Stomach smooth muscle (tissue), 2 donors: Measurements from ENCODE around the gene MYOZ3.

Experiments used
- H3K27ac ChIP-seq: one replicate; pipeline ENCODE4 v1.7.0; 2013; ENCODE audit warnings: mild to moderate bottlenecking, low read length, inconsistent platforms
- H3K27me3 ChIP-seq, 2 donors: one replicate each; pipeline ENCODE4 v1.7.0; 2013; ENCODE audit warnings: low read length in 2 of 2; ENCODE audit not compliant: insufficient read depth in 2 of 2, control insufficient read depth in 1 of 2
- H3K36me3 ChIP-seq, 2 donors: one replicate each; pipeline ENCODE4 v1.7.0; 2013; ENCODE audit warnings: low read length in 2 of 2; ENCODE audit not compliant: control insufficient read depth in 2 of 2, insufficient read depth in 2 of 2
- H3K4me1 ChIP-seq: one replicate; pipeline ENCODE4 v1.7.0; 2013; ENCODE audit warnings: low read length; ENCODE audit not compliant: control insufficient read depth, insufficient read depth
- H3K4me3 ChIP-seq, 2 donors: one replicate each; pipeline ENCODE4 v1.7.0; 2013; ENCODE audit warnings: low read length in 2 of 2
- H3K9ac ChIP-seq, 2 donors: one replicate each; pipeline ENCODE4 v1.7.0; 2013; ENCODE audit warnings: low read length in 2 of 2, mild to moderate bottlenecking in 1 of 2
- H3K9me3 ChIP-seq, 2 donors: one replicate each; pipeline ENCODE4 v1.7.0; 2013; ENCODE audit warnings: low read length in 2 of 2; ENCODE audit not compliant: control insufficient read depth in 2 of 2
- donor health status: healthy.
- donor health status: Pancreatic carcinoma.

The MYOZ3 gene

DNA sequence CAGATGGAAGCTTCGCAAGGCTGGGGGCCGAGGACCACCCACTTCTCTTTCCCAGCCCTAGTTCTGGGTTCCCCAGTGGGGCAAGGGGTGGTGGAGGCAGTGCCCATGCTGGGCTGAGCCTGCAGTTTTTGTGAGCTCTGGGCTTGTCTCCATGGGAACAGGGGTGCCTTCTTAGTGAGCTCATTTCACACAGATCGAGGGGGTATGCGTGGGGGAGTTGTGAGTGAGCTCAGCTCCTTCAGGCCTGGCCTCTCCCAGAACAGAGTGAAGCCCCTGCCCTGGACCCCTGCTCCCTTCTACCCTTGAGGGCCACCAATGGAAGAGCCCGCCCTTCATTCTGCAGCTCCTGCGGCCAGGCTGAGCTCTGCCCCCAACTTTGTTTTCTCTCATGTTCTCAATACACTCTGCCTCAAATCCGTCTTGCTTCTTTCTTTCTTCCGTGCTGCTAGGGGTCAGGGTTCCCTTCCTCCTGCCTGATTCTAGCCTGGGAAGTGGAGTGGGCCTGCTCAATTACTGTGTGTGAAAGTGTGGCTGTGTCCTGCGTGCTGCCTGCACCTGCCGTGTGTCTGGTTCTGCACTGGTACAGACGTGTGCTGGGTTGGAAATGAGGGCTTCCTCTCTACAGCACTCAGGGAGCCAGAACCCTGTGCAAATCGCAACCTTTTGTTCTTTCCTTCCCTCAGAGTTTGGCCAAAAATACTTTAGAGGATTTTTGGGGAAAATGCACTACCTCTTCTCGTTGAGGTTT lies 9.0 kb upstream of the MYOZ3 start:
- Histone ChIP-seq H3K4me3 (no peak overlapping the region), H3K4me1 (peaks cover 55% of the 10 kb centered on the region), H3K27me3 (no peaks in the 10 kb centered on the region), H3K9ac (no peak overlapping the region), H3K36me3 (peaks cover 8 to 20% of the 10 kb centered on the region in 2 donors), H3K9me3 (no peaks in the 10 kb centered on the region), H3K27ac (peak overlapping the region; percentile 24)

DNA sequence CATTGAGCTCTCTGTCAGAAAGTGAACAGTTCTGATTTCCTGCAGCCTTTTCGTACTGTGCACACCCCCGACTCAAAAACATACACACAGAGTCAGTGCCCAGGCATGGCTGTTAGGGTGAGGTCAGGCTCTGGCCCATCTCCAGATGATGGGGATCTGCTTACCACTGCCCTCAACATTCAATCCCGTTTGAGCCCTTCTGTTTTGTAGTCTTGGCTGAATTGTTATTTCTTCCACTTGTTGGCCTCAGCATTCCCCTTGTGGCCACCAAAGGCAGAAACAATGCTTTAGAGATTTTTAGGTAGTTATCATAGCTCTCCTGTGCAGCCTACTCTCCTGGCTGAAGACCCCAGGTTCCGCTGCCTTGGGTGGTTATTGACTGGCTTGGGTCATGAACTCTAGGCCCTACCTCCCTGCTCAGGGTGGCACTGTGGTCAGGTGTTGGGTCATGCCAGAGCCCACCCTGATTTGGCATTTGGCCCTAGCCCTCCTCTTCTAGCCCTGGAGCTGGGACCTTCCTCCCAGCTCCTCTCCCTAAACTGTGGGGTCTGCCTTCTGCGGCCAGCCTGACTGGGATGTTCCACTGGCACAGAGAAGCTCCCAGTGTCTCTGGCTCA lies 7.8 kb upstream of the MYOZ3 start:
- Histone ChIP-seq H3K9me3 (no peaks in the 10 kb centered on the region), H3K27ac (peak overlapping the region; percentile 3), H3K27me3 (no peaks in the 10 kb centered on the region), H3K36me3 (peaks cover 6 to 19% of the 10 kb centered on the region in 2 donors), H3K9ac (peak overlapping the region; percentile 0 to 9), H3K4me1 (peaks cover 58% of the 10 kb centered on the region), H3K4me3 (peak overlapping the region in 1 of 2 donors; percentile 8)

DNA sequence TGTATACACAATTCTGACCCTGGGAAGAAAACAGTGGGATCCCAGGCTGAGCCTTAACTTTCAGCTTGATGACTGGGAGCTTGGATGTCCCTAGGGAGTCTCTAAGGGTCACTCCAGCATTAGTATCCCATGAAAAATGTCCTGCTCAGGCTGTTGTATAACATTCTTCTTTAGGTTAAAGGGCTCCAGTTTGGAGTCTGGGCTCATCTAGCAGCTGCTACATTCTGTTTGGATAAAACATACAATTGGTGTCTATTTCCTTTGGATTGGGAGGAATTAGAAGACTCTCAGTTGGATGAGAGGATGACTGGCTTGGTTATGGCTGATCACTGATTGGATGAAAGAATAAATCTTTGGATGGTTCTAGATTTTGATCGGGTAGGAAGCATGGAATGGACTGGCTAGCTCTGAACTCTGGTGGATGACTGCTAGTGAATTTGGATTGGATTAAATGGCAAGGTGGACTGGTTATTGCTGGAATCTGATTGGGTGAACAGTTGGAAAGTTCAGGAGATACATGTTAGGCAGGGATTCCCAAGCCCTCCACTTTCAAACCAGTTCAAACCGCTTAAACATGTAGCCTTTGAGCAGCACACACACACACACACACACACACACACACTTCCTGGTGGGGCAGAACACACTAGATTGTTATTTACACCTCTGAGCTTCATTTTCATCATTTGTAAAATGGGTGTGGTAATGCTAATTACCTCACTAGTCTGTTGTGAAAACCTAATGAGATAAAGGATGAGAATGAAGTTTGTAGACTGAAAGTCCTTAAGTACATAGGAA lies 7.1 kb upstream of the MYOZ3 start:
- Histone ChIP-seq H3K9ac (peak overlapping the region in 1 of 2 donors; percentile 0), H3K27ac (peak overlapping the region; percentile 3), H3K36me3 (peaks cover 0 to 13% of the 10 kb centered on the region in 2 donors), H3K9me3 (no peaks in the 10 kb centered on the region), H3K4me3 (no peak overlapping the region), H3K27me3 (no peaks in the 10 kb centered on the region), H3K4me1 (peaks cover 57% of the 10 kb centered on the region)

DNA sequence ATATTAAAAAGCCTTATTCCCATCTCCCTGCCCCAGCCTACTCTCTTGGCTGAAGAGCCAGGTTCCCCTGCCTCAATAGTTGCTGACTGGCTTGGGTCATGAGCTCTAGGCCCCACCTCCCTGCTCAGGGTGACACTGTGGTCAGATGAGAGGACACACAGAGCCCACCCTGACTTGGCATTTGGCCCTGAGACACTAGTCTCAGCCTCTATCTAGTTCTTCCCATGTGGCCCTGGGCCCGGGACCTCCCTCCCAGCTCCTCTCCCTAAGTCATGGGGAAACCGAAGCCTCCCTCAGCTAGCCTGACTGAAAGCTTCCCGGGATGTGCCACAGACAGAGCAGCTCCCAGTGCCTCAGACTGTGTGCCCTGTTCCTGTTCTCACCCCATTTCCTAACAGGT lies 5.8 kb upstream of the MYOZ3 start:
- H3K4me1 ChIP-seq, result peaks cover 58% of the 10 kb centered on the region
- H3K27me3 ChIP-seq, result no peaks in the 10 kb centered on the region
- H3K9ac ChIP-seq, result no peak overlapping the region
- no peak overlapping the region for H3K27ac ChIP-seq
- no peak overlapping the region for H3K4me3 ChIP-seq
- H3K9me3 ChIP-seq, result no peaks in the 10 kb centered on the region
- peaks cover 0 to 4% of the 10 kb centered on the region in 2 donors for H3K36me3 ChIP-seq

DNA sequence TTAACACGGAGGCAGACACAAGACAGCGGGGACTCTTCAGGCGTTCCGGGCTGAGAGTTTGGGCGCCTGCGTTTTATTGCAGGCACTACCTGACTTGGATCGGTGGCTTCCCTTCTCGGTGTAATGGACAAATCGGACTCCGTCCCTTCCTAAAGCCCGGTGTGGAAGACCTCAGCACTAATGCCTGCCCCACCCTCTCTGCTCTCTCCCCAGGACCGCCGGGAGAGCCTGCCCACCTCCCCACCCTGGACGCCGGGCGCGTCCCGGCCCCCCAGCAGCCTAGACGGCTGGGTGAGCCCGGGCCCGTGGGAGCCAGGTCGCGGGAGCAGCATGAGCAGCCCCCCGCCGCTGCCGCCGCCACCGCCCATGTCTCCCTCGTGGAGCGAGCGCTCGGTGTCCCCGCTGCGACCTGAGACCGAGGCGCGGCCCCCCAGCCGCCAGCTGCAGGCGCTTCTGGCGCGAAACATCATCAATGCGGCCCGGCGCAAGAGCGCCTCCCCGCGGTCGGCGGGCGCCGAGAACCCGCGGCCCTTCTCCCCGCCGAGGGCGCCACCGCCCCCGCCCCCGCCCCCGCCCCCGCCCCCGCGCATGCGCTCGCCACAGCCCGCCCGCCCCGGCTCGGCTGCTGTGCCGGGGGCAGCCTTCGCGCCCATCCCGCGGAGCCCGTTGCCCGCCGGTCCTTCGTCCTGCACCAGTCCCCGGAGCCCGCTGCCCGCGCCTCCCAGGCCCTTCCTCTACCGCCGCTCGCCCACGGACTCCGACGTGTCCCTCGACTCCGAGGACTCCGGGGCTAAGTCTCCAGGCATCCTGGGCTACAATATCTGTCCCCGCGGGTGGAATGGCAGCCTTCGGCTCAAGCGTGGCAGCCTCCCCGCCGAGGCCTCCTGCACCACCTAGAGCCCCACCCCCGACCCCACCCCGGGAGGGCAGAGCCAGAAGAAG lies 4.6 kb upstream of the MYOZ3 start:
- peak overlapping the region; percentile 58 to 76 for H3K4me3 ChIP-seq

DNA sequence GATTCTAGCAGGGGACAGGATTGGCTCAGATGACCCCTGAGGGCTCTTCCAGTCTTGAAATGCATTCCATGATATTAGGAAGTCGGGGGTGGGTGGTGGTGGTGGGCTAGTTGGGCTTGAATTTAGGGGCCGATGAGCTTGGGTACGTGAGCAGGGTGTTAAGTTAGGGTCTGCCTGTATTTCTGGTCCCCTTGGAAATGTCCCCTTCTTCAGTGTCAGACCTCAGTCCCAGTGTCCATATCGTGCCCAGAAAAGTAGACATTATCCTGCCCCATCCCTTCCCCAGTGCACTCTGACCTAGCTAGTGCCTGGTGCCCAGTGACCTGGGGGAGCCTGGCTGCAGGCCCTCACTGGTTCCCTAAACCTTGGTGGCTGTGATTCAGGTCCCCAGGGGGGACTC lies 2.9 kb upstream of the MYOZ3 start:
- no peaks in the 10 kb centered on the region for H3K9me3 ChIP-seq
- no peaks in the 10 kb centered on the region for H3K27me3 ChIP-seq
- H3K4me1 ChIP-seq, result peaks cover 49% of the 10 kb centered on the region
- no peak overlapping the region for H3K9ac ChIP-seq
- no peaks in the 10 kb centered on the region for H3K36me3 ChIP-seq
- H3K27ac ChIP-seq, result peak overlapping the region; percentile 53
- peak overlapping the region in 1 of 2 donors; percentile 76 for H3K4me3 ChIP-seq

More for the DNA sequence above, 4.6 kb upstream of the MYOZ3 start:
- Histone ChIP-seq H3K27ac (peak overlapping the region; percentile 53), H3K9me3 (no peaks in the 10 kb centered on the region), H3K27me3 (no peaks in the 10 kb centered on the region), H3K4me1 (peaks cover 62% of the 10 kb centered on the region), H3K9ac (peak overlapping the region; percentile 54 to 60), H3K36me3 (peaks cover 0 to 2% of the 10 kb centered on the region in 2 donors)

DNA sequence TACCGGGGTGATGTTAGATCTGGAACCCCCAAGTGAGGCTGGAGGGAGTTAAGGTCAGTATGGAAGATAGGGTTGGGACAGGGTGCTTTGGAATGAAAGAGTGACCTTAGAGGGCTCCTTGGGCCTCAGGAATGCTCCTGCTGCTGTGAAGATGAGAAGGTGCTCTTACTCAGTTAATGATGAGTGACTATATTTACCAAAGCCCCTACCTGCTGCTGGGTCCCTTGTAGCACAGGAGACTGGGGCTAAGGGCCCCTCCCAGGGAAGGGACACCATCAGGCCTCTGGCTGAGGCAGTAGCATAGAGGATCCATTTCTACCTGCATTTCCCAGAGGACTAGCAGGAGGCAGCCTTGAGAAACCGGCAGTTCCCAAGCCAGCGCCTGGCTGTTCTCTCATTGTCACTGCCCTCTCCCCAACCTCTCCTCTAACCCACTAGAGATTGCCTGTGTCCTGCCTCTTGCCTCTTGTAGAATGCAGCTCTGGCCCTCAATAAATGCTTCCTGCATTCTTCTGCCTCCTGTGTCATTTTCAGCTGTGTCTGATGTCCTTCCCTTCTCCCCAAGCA lies 2.3 kb upstream of the MYOZ3 start:
- H3K27ac ChIP-seq, result no peak overlapping the region
- no peaks in the 10 kb centered on the region for H3K27me3 ChIP-seq
- no peak overlapping the region for H3K9ac ChIP-seq
- no peaks in the 10 kb centered on the region for H3K36me3 ChIP-seq
- H3K9me3 ChIP-seq, result no peaks in the 10 kb centered on the region
- peaks cover 43% of the 10 kb centered on the region for H3K4me1 ChIP-seq
- no peak overlapping the region for H3K4me3 ChIP-seq

DNA sequence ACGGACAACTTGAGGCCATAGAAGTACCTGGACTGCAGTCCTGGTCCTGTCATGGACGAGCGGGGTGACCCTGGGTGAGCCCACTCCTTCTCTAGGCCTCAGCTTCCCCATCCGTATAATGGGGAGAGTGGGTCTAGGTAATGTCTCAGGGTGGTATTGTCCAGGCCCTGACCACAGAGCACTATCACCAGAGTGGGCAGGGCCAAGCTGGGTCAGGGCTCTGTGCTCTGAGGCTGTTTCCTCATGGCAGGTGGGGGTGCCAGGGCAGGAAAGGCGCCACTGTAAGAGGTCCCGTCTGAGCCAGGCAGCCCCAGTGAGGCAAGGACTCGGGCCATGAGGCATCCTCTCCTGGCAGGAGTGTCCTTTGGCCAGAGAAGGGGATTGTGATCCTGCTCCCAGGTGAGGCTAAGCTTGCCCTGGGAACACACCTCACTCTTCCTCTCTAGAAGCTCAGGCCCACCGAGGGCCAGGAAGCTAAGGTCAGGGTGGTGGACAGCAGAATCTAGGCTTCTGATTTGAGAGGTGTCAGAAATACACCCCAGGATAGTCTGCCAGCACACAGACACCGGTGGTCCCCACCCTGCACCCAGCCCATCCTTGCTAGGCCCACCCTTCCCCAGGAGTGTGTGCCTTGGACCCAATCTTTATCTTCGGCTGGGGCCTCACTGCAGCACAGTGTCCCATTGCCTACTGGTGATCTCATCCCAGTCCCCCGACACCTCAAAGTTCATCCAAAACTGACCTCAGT lies 1.5 kb upstream of the MYOZ3 start:
- no peak overlapping the region for H3K4me3 ChIP-seq
- H3K27me3 ChIP-seq, result no peaks in the 10 kb centered on the region
- peaks cover 43% of the 10 kb centered on the region for H3K4me1 ChIP-seq
- peak overlapping the region; percentile 18 for H3K27ac ChIP-seq
- no peaks in the 10 kb centered on the region for H3K36me3 ChIP-seq
- H3K9me3 ChIP-seq, result no peaks in the 10 kb centered on the region
- no peak overlapping the region for H3K9ac ChIP-seq

DNA sequence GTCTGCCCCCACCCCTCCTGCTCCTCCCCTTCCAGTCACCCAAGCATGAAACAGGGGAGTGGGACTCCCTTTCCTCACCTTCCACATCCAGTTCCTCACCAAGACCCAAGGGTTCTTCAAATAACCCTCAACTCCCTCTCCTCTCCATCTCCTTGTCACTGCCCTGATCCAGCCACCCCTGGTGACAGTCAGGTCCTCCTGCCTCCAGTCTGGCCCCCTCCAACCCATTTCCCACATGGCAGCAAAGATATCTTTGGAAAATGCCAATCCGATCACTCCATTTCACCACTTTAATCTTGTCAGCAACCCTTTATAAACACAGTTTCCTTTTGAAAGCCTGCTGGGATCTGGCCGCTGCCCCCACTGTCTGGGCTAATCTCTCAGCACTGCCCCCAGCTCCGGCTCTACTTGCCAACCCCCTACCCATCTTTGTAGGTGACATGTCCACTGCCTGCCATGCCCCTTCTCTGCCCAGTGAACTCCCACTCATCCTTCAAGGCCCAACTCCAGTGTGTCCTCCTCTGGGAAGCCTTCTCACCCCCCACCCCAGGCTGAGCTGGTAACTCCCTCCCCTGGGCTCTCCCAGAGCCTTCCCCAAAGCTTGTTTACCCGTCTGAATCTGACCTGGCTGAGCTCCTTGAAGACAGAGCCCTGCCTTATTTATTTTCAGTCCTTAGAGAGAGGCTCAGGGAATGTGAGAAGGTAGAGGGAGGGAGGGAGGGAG lies 781 bp upstream of the MYOZ3 start:
- no peak overlapping the region for H3K9ac ChIP-seq
- H3K4me1 ChIP-seq, result peaks cover 43% of the 10 kb centered on the region
- H3K27ac ChIP-seq, result peak overlapping the region; percentile 18

More for the DNA sequence above, 781 bp upstream of the MYOZ3 start:
- Histone ChIP-seq H3K4me3 (no peak overlapping the region), H3K27me3 (no peaks in the 10 kb centered on the region), H3K9me3 (no peaks in the 10 kb centered on the region), H3K36me3 (no peaks in the 10 kb centered on the region)
